K562 (cell line): ENCODE results near the gene CTXND1. TPM values are rescaled to one million over a fixed set of nuclear protein-coding genes. Genes with fewer than 3 reads are reported as not detected.

Experiments used
- ATF7 ChIP-seq: fragments of 450-650 bp; IDR thresholded peaks from 2 replicates; pipeline ENCODE4 v1.7.1; 2014; ENCODE audit warnings: mild to moderate bottlenecking, moderate library complexity
- GABPB1 ChIP-seq: sonication (generic); formaldehyde crosslinking; IDR thresholded peaks from 2 replicates; pipeline ENCODE4 v1.8.0; 2022; ENCODE audit warnings: mild to moderate bottlenecking, missing genetic modification reagents
- KDM5B ChIP-seq: fragments of 200-600 bp; sonication (generic); IDR thresholded peaks from 2 replicates; pipeline ENCODE4 v1.6.1; 2012; ENCODE audit warnings: low read depth, mild to moderate bottlenecking, moderate library complexity, low read length, control low read depth, inconsistent platforms; ENCODE audit not compliant: insufficient replicate concordance
- NKRF ChIP-seq: fragments of 450-650 bp; IDR thresholded peaks from 2 replicates; pipeline ENCODE4 v1.6.1; 2016; ENCODE audit warnings: borderline replicate concordance
- POLR2AphosphoS5 ChIP-seq: IDR thresholded peaks from 2 replicates; pipeline ENCODE4 v1.6.1; 2011; ENCODE audit warnings: mild to moderate bottlenecking, low read depth, low read length, moderate library complexity; ENCODE audit not compliant: control insufficient read depth, insufficient read depth
- PREB ChIP-seq: sonication (generic); formaldehyde crosslinking; IDR thresholded peaks from 2 replicates; pipeline ENCODE4 v1.8.1; 2023; ENCODE audit warnings: mild to moderate bottlenecking, missing genetic modification reagents
- RCOR1 ChIP-seq, 2 experiments: IDR thresholded peaks; 2 replicates each; pipeline ENCODE4 v1.6.1; 2012; ENCODE audit warnings: low read depth in 2 of 2, low read length in 2 of 2, borderline replicate concordance in 1 of 2, improper control_type of control experiment in 1 of 2
- SMAD2 ChIP-seq: fragments of 150-350 bp; IDR thresholded peaks from 2 replicates; pipeline ENCODE4 v1.6.1; 2014; ENCODE audit warnings: low read depth, mild to moderate bottlenecking, low read length
- SP1 ChIP-seq: sonication (generic); formaldehyde crosslinking; IDR thresholded peaks from 2 replicates; pipeline ENCODE4 v1.8.1; 2022; ENCODE audit warnings: mild to moderate bottlenecking, missing genetic modification reagents
- TCF7L2 ChIP-seq: fragments of 150-350 bp; IDR thresholded peaks from 2 replicates; pipeline ENCODE4 v1.6.1; 2016; ENCODE audit warnings: low read depth, mild to moderate bottlenecking, low read length, moderate library complexity
- ZNF57 ChIP-seq: fragments of 450-650 bp; formaldehyde crosslinking; IDR thresholded peaks from 2 replicates; pipeline ENCODE4 v1.4.0; 2020; ENCODE audit warnings: mild to moderate bottlenecking, moderate library complexity
- ZNF583 ChIP-seq: fragments of 250-450 bp; sonication (Bioruptor Pico); IDR thresholded peaks from 2 replicates; pipeline ENCODE4 v1.4.0; 2020
- ZNF717 ChIP-seq: fragments of 250-450 bp; sonication (Bioruptor Pico); IDR thresholded peaks from 2 replicates; pipeline ENCODE4 v1.5.0; 2021
- polyA plus RNA-seq, 8 experiments: library from polyadenylated mRNA; depleted of rRNA in 4 of 8; stranded (reverse) in 5 of 8; unstranded in 3 of 8; fragments of >200 nt; fragmentation: Nextera tagmentation in 2 of 8; fragmentation: Illumina TruSeq in 1 of 8; extraction: Ambion mirVana in 2 of 8; extraction: Trizol in 1 of 8; gene quantifications; 2 replicates each; pipeline versions ENCODE4 v1.2.1 to v1.2.3, GENCODE V29; 2011 to 2014; ENCODE audit warnings: inconsistent platforms in 1 of 8, missing spikeins in 1 of 8
- total RNA-seq, 7 experiments: library from RNA; depleted of rRNA in 6 of 7; stranded (reverse); fragments of >200 nt in 6 of 7; fragmentation: Illumina TruSeq in 2 of 7; extraction: Trizol in 2 of 7; gene quantifications; 2 replicates each; pipeline versions ENCODE4 v1.2.1 to v1.2.3, GENCODE V29; 2011 to 2021; ENCODE audit warnings: low replicate concordance in 1 of 7
- TF ChIP-seq, protein P1 (sequence below): fragments of 250-450 bp; sonication (Bioruptor Pico); IDR thresholded peaks from 2 replicates; pipeline ENCODE4 v1.8.0; 2021; ENCODE audit warnings: moderate library complexity, mild to moderate bottlenecking, inconsistent platforms
- TF ChIP-seq, protein P2 (sequence below), 3 experiments: fragments of 200-800 bp in 1 of 3; sonication (Bioruptor generic) in 1 of 3; sonication (generic) in 1 of 3; formaldehyde crosslinking in 1 of 3; IDR thresholded peaks; 2 replicates each; pipeline versions ENCODE4 v1.6.1 to v1.8.0; 2016 to 2022; ENCODE audit warnings: mild to moderate bottlenecking in 2 of 3, missing compliant biosample characterization in 2 of 3, missing genetic modification characterization in 2 of 3, missing genetic modification reagents in 1 of 3
- TF ChIP-seq, protein P3 (sequence below): sonication (generic); formaldehyde crosslinking; IDR thresholded peaks from 2 replicates; pipeline ENCODE4 v1.8.0; 2022; ENCODE audit warnings: missing genetic modification reagents, mild to moderate bottlenecking, moderate library complexity, borderline replicate concordance
- TF ChIP-seq, protein P4 (sequence below): fragments of 250-450 bp; sonication (Bioruptor Pico); IDR thresholded peaks from 2 replicates; pipeline ENCODE4 v1.6.1; 2021; ENCODE audit warnings: mild to moderate bottlenecking

The CTXND1 gene
- total and polyA plus RNA-seq, 9 of the 15 experiments (the other 6 are each of a cell fraction or from before 2014, with no cell fraction given) = 0.04 TPM; not detected in 7

- TF ChIP-seq RCOR1 (IDR thresholded peaks at IDR 0.05; ENCODE audit: borderline replicate concordance in 1 of 2, low read depth in 2 of 2, low read length in 2 of 2) (0 out of 4 replicates have a peak, but pooled peaks of 1 of the 2 experiments have one; percentile 8), GABPB1 (no peak), KDM5B (peak; percentile 13), TCF7L2 (no peak), ZNF717 (CRISPR knock-in tag) (no peak), POLR2AphosphoS5 (0 out of 2 replicates have a peak, but pooled peaks have one; percentile 23), SMAD2 (no peak), ZNF583 (no peak), ZNF57 (CRISPR knock-in tag) (no peak), ATF7 (no peak), PREB (no peak), SP1 (CRISPR knock-in tag) (peak; percentile 83), NKRF (peak; percentile 67; the same call in 1 of the 2 replicates)
- TF ChIP-seq, protein P1, sequence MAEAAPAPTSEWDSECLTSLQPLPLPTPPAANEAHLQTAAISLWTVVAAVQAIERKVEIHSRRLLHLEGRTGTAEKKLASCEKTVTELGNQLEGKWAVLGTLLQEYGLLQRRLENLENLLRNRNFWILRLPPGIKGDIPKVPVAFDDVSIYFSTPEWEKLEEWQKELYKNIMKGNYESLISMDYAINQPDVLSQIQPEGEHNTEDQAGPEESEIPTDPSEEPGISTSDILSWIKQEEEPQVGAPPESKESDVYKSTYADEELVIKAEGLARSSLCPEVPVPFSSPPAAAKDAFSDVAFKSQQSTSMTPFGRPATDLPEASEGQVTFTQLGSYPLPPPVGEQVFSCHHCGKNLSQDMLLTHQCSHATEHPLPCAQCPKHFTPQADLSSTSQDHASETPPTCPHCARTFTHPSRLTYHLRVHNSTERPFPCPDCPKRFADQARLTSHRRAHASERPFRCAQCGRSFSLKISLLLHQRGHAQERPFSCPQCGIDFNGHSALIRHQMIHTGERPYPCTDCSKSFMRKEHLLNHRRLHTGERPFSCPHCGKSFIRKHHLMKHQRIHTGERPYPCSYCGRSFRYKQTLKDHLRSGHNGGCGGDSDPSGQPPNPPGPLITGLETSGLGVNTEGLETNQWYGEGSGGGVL (CRISPR knock-in tag) = no peak
- TF ChIP-seq, protein P2, sequence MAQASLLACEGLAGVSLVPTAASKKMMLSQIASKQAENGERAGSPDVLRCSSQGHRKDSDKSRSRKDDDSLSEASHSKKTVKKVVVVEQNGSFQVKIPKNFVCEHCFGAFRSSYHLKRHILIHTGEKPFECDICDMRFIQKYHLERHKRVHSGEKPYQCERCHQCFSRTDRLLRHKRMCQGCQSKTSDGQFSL (CRISPR knock-in tag; IDR thresholded peaks at IDR 0.05) = no peak
- TF ChIP-seq, protein P2 (tag; IDR thresholded peaks at IDR 0.05) = no peak
- TF ChIP-seq, protein P3, sequence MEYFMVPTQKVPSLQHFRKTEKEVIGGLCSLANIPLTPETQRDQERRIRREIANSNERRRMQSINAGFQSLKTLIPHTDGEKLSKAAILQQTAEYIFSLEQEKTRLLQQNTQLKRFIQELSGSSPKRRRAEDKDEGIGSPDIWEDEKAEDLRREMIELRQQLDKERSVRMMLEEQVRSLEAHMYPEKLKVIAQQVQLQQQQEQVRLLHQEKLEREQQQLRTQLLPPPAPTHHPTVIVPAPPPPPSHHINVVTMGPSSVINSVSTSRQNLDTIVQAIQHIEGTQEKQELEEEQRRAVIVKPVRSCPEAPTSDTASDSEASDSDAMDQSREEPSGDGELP (CRISPR knock-in tag) = peak; percentile 53; the same call in 1 of the 2 replicates
- TF ChIP-seq, protein P4, sequence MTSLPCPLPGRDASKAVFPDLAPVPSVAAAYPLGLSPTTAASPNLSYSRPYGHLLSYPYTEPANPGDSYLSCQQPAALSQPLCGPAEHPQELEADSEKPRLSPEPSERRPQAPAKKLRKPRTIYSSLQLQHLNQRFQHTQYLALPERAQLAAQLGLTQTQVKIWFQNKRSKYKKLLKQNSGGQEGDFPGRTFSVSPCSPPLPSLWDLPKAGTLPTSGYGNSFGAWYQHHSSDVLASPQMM (CRISPR knock-in tag) = no peak
Measured at GRCh38 chr15:80152896-80153876, 98.8 kb downstream of the CTXND1 start, which contains the start of gene FAH (continued).
